Fibroblast of skin of scalp (primary cell): ENCODE data around the gene FAM111A.

ENCODE experiments used
- DNase-seq: peaks from one replicate; pipeline ENCODE4 v3.0.0-alpha.2; 2013

Gene FAM111A

GRCh38 chr11:59180168-59180776 is 37.6 kb downstream of the FAM111A start:
- DNase-seq: no peak

GRCh38 chr11:59180907-59181306 is 38.3 kb downstream of the FAM111A start:
- DNase-seq: no peak

GRCh38 chr11:59181746-59182456 is 39.2 kb downstream of the FAM111A start:
- DNase-seq: no peak

- DNase-seq: no peak
These were observed 39.9 kb downstream of the FAM111A start for GRCh38 chr11:59182457-59183151.

- DNase-seq: no peak
These were observed 41.1 kb downstream of the FAM111A start for GRCh38 chr11:59183771-59184170.

GRCh38 chr11:59184691-59185339 is 42.2 kb downstream of the FAM111A start:
- DNase-seq: no peak

GRCh38 chr11:59185386-59185945 is 42.8 kb downstream of the FAM111A start:
- DNase-seq: no peak

- DNase-seq: no peak
These were observed 43.5 kb downstream of the FAM111A start for GRCh38 chr11:59186130-59186594.

GRCh38 chr11:59187035-59187434 is 44.4 kb downstream of the FAM111A start:
- no peak for DNase-seq

GRCh38 chr11:59187587-59187986 is 44.9 kb downstream of the FAM111A start:
- DNase-seq: peak; percentile 66

- peak; percentile 66 for DNase-seq
These were observed 46.3 kb downstream of the FAM111A start for GRCh38 chr11:59188954-59189353.

- DNase-seq: no peak
These were observed 47.3 kb downstream of the FAM111A start for GRCh38 chr11:59189986-59190385.

GRCh38 chr11:59191095-59191494 is 48.4 kb downstream of the FAM111A start:
- DNase-seq: no peak

GRCh38 chr11:59191890-59192289 is 49.2 kb downstream of the FAM111A start:
- DNase-seq: no peak

GRCh38 chr11:59192446-59193020 is 49.9 kb downstream of the FAM111A start:
- no peak for DNase-seq

GRCh38 chr11:59193587-59194130 is 51.0 kb downstream of the FAM111A start:
- DNase-seq: no peak

GRCh38 chr11:59195586-59195985 is 52.9 kb downstream of the FAM111A start:
- no peak for DNase-seq

- no peak for DNase-seq
These were observed 54.1 kb downstream of the FAM111A start for GRCh38 chr11:59196777-59197176.

- peak; percentile 96 for DNase-seq
These were observed 55.3 kb downstream of the FAM111A start for GRCh38 chr11:59197991-59198390.

GRCh38 chr11:59198726-59199125 is 56.1 kb downstream of the FAM111A start:
- no peak for DNase-seq

GRCh38 chr11:59199546-59200422 is 57.1 kb downstream of the FAM111A start:
- no peak for DNase-seq
